ENCODE data around the gene AKNA. TPM values are rescaled to one million over a fixed set of nuclear protein-coding genes. Genes with fewer than 3 reads are reported as not detected.

The AKNA gene
- total RNA-seq, 4 donors from 2014 or later: 6.4 to 13.2 (median 8.0) TPM

DNA sequence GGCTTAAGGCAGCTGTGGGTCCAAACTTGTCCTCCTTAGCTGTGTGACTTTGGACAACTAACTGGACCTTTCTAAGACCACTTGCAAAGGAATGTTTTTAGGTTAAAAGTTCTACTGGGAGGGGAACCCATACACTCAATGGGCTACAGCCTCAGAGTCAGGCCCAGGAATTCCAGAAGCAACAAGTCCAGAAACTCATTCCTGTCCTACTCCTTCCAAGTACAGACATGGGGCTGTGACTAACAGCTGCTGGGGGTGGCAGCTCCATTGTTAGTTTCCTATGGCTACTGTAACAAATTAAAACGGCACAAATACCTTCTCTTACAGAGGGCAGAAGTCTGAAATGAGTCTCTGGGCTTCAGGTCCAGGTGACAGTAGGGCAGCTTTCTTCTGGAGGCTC lies 12.4 kb upstream of the AKNA start:
- no peak for DNase-seq (ENCODE audit: low spot score in 2 of 2)
- intact Hi-C loops (cut with DNase I; ENCODE audit: low total_unique reads): loop anchor here (10.0 kb wide), 1 partner anchor 85 kb away; no protein-coding TSS in a partner anchor
- TF ChIP-seq, protein P1, sequence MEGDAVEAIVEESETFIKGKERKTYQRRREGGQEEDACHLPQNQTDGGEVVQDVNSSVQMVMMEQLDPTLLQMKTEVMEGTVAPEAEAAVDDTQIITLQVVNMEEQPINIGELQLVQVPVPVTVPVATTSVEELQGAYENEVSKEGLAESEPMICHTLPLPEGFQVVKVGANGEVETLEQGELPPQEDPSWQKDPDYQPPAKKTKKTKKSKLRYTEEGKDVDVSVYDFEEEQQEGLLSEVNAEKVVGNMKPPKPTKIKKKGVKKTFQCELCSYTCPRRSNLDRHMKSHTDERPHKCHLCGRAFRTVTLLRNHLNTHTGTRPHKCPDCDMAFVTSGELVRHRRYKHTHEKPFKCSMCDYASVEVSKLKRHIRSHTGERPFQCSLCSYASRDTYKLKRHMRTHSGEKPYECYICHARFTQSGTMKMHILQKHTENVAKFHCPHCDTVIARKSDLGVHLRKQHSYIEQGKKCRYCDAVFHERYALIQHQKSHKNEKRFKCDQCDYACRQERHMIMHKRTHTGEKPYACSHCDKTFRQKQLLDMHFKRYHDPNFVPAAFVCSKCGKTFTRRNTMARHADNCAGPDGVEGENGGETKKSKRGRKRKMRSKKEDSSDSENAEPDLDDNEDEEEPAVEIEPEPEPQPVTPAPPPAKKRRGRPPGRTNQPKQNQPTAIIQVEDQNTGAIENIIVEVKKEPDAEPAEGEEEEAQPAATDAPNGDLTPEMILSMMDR (IDR thresholded peaks at IDR 0.05): no peak
- TF ChIP-seq POLR2A (IDR thresholded peaks at IDR 0.05): no peak
- 33% methylated on average over 1 of the region's 1 CpG for WGBS, 2 donors
- no peak overlapping the region for H3K4me3 ChIP-seq (ENCODE audit: low read depth, poor library complexity, severe bottlenecking)

DNA sequence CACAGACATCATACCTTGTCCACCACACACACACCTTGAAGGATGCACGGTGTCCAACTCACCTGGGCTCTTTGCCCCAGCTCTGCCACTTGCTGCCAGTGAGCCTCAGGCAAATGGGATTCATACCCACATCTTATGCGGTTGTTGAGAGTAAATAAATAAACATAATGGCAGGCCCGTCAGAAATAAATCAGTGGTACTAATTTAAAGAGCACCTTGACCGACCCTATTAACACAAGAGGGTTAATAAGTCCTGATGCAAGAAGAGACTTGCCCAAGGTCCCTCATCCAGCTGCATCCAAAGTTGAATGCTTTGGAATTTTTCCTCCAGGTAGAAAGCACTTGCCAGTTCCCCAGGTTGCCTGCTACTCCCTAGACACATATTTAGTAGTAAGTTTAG lies 11.6 kb upstream of the AKNA start:
- 53 to 55% methylated on average over 4 of the region's 4 CpGs for WGBS, 2 donors
- TF ChIP-seq, protein P1 (IDR thresholded peaks at IDR 0.05): no peak
- TF ChIP-seq POLR2A (IDR thresholded peaks at IDR 0.05): no peak
- no peak for DNase-seq (ENCODE audit: low spot score in 2 of 2)
- intact Hi-C loops (cut with DNase I; ENCODE audit: low total_unique reads): no loop called here
- no peak overlapping the region for H3K4me3 ChIP-seq (ENCODE audit: low read depth, poor library complexity, severe bottlenecking)

DNA sequence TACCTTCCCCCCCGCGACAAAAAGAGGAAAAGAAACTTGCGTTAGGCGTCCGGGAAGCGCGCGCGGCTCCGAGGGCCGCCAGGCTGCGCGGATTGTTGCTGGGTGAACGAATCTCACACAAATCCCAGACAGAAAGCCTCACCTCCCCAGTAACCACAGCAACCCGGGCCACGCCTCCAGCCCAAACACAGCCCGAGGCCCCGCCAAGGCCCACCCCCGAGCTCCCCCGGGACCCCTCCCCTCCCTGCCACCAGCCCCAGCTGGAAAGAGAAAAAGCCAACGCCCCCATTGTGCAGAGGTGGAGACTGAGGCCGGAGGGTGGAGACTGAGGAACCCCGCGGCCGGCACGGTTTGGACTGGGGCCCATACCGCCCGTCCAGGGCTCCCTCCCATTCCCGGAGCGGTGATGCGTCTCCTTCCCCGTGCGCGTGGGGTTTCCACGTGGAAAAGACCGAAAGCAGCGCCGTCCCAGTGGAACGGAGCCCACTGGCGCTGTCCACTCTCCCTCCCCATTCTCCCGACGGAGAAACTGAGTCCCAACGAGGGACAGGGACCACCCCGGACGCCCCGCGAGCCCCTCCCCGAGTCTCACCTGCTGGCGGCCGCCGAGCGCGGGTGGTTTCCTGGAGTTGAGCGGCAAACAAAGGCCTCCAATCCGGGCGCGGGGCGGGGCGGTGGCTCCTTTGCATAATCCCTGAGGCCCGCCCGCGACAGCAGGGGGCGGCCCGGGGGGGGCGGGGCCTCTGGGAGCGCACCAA lies 10.2 kb upstream of the AKNA start:
- WGBS, 2 donors: 0 to 1% methylated on average over 50 to 55 of the region's 66 CpGs
- peak overlapping the region; percentile 59 for H3K4me3 ChIP-seq (ENCODE audit: low read depth, poor library complexity, severe bottlenecking)
- intact Hi-C loops (cut with DNase I; ENCODE audit: low total_unique reads): no loop called here
- TF ChIP-seq POLR2A (IDR thresholded peaks at IDR 0.05): no peak
- TF ChIP-seq, protein P1 (IDR thresholded peaks at IDR 0.05): no peak
- DNase-seq (ENCODE audit: low spot score in 2 of 2): peak; percentile 96 to 100

DNA sequence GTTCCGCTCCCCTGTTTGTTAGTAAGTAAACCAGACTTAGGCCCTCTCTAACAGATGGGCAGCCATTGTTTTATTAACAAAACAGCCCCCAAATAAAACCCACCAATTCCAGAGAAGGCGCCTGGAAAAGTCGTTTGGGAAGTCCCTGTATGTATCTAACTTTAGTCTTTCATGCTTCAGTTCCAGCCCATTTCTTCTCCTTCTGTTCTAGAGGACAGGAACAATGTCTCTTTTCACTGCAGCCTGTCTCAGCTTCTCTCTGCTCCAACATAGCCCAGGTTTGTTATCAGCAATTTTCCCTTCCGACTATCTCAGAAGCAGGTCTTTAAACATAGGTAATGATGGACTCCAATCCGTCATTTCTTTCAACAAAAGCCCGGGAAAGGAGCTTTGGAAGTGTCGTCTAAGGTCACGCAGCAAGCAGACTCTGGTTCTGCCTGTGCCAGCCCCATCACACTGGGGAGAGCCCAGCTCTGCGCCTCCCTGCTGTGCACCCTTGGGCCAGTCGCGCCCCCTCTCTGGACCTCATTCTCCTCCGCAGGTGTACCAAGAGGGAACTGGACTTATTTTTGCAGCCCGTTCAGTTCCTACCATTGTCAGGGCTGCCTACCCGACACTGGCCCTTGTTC lies 9.6 kb upstream of the AKNA start:
- H3K4me3 ChIP-seq (ENCODE audit: low read depth, poor library complexity, severe bottlenecking): peak overlapping the region; percentile 59
- TF ChIP-seq, protein P1 (IDR thresholded peaks at IDR 0.05): no peak
- TF ChIP-seq POLR2A (IDR thresholded peaks at IDR 0.05): no peak
- WGBS, 2 donors: 19 to 24% methylated on average over 14 of the region's 14 CpGs
- intact Hi-C loops (cut with DNase I; ENCODE audit: low total_unique reads): no loop called here
- DNase-seq (ENCODE audit: low spot score in 2 of 2): no peak

DNA sequence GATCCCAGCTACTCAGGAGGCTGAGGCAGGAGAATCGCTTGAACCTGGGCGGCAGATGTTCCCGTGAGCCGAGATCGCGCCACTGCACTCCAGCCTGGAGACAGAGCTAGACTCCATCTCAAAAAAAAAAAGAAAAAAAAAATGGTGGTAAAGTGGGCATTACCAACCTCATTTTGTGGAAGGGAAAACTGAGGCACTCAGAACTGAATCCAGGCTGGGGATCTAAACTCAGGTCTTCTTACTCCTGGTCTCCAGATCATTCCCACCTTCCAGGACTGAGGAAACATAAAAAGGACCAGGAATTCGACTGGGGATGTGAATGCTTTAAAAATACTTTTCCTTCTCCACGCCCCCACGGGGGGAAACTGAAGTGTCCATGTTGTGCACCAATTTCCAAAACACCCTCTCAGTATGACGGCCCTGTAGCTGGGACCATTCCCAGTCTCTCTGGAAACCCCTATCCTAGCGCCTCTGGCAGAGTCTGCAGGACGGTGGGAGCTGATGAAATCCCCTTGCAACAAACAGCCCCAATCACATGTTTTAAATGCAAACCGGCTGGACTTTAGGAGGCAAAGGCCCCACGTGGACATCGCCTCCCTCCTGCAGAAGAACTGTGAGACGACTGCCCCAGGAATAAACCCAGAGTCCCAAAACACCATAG lies 8.9 kb upstream of the AKNA start:
- WGBS, 2 donors: 58 to 72% methylated on average over 16 of the region's 16 CpGs
- DNase-seq (ENCODE audit: low spot score in 2 of 2): no peak
- intact Hi-C loops (cut with DNase I; ENCODE audit: low total_unique reads): no loop called here
- TF ChIP-seq, protein P1 (IDR thresholded peaks at IDR 0.05): no peak
- no peak for TF ChIP-seq POLR2A (IDR thresholded peaks at IDR 0.05)
- no peak overlapping the region for H3K4me3 ChIP-seq (ENCODE audit: low read depth, poor library complexity, severe bottlenecking)
